Fibroblast of the aortic adventitia (primary cell): ENCODE results near the gene NPTX1. TPM values are rescaled to one million over a fixed set of nuclear protein-coding genes. Genes with fewer than 3 reads are reported as not detected.
A peak's percentile ranks its signal among the peaks of the same experiment; 100 is the strongest.

ENCODE experiments used
- DNase-seq: peaks from one replicate; pipeline ENCODE4 v3.0.0-alpha.2; 2010; ENCODE audit warnings: low read depth
- H3K4me3 ChIP-seq: 2 replicates; pipeline ENCODE4 v1.5.1; 2011; ENCODE audit warnings: low read depth, mild to moderate bottlenecking, control low read depth, low read length, moderate library complexity
- CTCF ChIP-seq: IDR thresholded peaks from 2 replicates; pipeline ENCODE4 v1.5.1; 2011; ENCODE audit warnings: mild to moderate bottlenecking, low read length, control low read depth, inconsistent platforms; ENCODE audit not compliant: insufficient read depth
- total RNA-seq: library from RNA; depleted of rRNA; stranded (reverse); fragments of >200 nt; gene quantifications from 2 replicates; pipeline ENCODE4 v1.2.3, GENCODE V29; 2012; ENCODE audit warnings: low replicate concordance

NPTX1 gene
- total RNA-seq, 1 donor: 191 TPM

DNA sequence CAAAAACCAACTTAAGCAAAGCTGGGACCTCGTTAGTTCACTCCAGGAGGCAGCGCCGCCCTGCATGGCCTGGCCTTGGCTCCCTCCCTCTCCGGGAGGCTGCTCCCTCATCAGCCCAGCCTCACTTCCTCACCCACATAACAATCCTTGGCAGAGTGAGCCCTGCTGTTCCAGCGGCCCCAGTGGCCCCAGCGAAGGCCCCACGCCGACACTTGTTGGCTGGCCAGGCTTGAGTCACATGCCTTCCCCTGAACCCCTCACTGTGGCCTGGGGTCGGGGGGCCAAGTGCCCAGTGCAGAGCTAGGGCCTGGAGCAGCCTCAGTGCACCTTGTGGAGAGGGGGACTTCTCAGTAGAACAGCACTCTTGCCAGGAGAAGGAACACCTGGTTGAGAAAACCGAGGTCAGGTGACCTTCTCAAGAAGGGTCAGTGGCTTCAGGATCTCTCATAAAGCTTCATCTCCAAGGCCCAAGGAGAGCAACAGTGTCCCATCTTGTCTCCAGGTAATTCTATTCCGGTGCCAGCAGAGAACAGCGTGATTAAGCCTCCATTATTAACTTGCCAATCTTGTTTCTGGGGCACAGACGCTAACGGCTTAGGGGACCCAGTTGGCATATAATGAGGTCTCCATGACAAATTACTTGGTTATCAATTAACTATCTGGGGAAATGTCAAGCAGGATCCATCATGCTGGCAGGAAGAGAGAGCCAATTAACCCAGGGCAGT is 34.6 kb downstream of the NPTX1 start:
- no peak for TF ChIP-seq CTCF
- no peak overlapping the region for H3K4me3 ChIP-seq
- no peak for DNase-seq

DNA sequence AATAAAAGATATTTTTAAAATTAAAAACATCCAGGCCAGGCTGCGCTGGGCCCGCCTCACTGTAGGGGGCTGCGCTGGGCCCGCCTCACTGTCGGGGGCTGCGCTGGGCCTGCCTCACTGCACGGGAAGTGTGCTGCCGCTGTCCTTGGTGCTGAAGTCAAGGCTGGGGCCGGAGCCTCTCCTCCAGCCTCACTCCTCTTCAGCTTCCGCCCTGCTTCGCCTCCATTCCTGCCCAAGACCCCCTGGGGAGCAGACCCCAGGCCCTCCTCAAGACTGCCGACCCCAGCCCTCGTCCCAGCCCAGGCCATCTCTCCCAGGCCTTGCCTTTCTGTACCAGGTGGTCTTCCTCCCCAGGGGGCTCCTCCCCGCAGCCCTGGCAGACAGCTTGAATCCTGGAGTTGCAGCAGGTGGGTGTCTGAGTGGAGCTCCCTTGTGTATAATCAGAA is 35.3 kb downstream of the NPTX1 start:
- H3K4me3 ChIP-seq: no peak overlapping the region
- peak; percentile 34 for DNase-seq
- no peak for TF ChIP-seq CTCF

GRCh38 chr17:80439499-80439898 is 36.9 kb downstream of the NPTX1 start:
- DNase-seq: no peak
- H3K4me3 ChIP-seq: no peak overlapping the region
- TF ChIP-seq CTCF: no peak

- H3K4me3 ChIP-seq: no peak overlapping the region
- TF ChIP-seq CTCF: no peak
- DNase-seq: no peak
Measured at GRCh38 chr17:80438806-80439205, 37.6 kb downstream of the NPTX1 start.

GRCh38 chr17:80437532-80437931 is 38.9 kb downstream of the NPTX1 start:
- DNase-seq: no peak
- no peak overlapping the region for H3K4me3 ChIP-seq
- TF ChIP-seq CTCF: no peak

DNA sequence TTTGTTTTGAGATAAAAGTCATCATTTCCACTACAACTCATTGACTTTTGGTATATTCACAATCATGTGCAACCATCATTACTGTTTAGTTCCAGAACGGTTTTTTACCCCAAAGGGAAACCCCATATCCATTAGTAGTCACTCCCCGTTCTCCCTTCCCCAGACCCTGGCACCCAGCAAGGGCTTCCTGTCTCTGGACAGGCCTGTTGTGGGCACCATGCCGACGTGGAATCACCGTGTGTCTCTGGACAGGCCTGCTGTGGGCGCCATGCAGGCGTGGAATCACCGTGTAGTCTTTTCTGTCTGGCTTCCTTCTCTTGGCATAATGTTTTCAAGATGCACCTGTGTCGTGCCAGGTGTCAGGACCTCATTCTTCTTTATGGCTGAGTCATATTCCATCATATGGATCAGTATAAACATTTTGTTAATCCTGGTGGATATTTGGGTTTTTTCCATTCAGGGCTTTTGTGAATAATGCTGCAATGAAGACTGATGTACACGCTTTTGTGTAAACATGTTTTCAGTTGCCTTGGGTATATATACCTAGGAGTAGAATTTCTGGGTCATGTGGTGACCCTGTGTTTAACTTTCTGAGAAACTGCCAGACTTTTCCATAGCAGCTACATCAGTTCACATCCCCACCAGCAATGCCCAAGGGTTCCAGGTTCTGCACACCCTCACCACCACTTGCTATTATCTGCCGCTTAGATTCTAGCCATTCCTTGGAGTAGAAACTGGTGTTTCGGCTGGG is 42.3 kb downstream of the NPTX1 start:
- DNase-seq: no peak
- no peak for TF ChIP-seq CTCF

More for the DNA sequence above, 42.3 kb downstream of the NPTX1 start:
- H3K4me3 ChIP-seq: no peak overlapping the region
